ENCODE results near the gene SRRT. TPM values are rescaled to one million over a fixed set of nuclear protein-coding genes. Genes with fewer than 3 reads are reported as not detected.

Gene SRRT
- total and polyA plus RNA-seq, 2 donors (not counting 3 experiments of a cell fraction or from before 2014, with no cell fraction given), result 58.6 to 199 TPM

DNA sequence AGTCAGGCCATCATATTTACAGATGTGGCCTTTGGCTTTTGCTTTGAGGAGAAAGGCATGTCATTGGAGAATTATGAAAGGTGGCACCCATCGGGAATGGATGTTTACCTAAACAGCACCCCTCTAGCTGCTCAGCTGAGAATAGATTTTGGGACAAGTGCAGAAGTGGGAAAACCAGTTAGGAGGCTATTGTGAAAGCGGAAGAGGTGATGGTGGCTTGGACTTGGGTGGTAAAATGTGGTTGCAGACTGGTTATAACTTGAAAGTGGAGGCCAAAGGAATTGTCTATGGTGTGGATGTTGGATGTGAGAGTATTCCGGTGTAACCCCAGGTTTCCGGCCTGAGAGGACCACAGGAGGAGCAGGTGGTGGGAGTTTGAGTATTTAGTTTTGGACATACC is 27.5 kb upstream of the SRRT start:
- H3K36me3 ChIP-seq (ENCODE audit: control insufficient read depth in 2 of 2, extremely low read depth in 1 of 2, insufficient read depth in 2 of 2, low read length in 2 of 2), result no peaks in the 10 kb centered on the region
- intact Hi-C loops (cut with micrococcal nuclease), result no loop called here
- no peak overlapping the region for H3K27ac ChIP-seq (ENCODE audit: insufficient read depth, low read depth, low read length)
- H3K4me3 ChIP-seq (replicated peaks in 1 of 3; ENCODE audit: insufficient read depth in 1 of 3, low read depth in 1 of 3, low read length in 3 of 3), result no peak overlapping the region
- FAIRE-seq, result no peak
- no peak overlapping the region for H3K9ac ChIP-seq (replicated peaks; ENCODE audit: extremely low read depth, insufficient read depth, low read length)
- dilution Hi-C loops (cut with MboI; ENCODE audit: extremely low pct_ligation_motif_present, low sequenced_read_pairs), result loop anchor here (25.0 kb wide), 1 partner anchor 135 kb away; the partner anchor contains the start of genes EPO and POP7
- no peaks in the 10 kb centered on the region for H3K9me1 ChIP-seq (replicated peaks; ENCODE audit: control insufficient read depth, extremely low read depth, insufficient read depth, low read length)
- no peaks in the 10 kb centered on the region for H3K27me3 ChIP-seq (ENCODE audit: control insufficient read depth in 2 of 2, insufficient read depth in 2 of 2, low read length in 2 of 2)
- no peak for TF ChIP-seq JUN (IDR thresholded peaks at IDR 0.05; ENCODE audit: borderline replicate concordance, insufficient read depth, insufficient read length, low read depth)
- no peak for TF ChIP-seq MYC (IDR thresholded peaks at IDR 0.05; ENCODE audit: low read depth, low read length)
- no peak for TF ChIP-seq POLR2A (IDR thresholded peaks at IDR 0.05; ENCODE audit: low read depth, low read length)
- no peak for TF ChIP-seq POLR2AphosphoS5 (IDR thresholded peaks at IDR 0.05; ENCODE audit: insufficient read depth, low read depth, low read length)
- TF ChIP-seq, protein P1, sequence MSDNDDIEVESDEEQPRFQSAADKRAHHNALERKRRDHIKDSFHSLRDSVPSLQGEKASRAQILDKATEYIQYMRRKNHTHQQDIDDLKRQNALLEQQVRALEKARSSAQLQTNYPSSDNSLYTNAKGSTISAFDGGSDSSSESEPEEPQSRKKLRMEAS (IDR thresholded peaks at IDR 0.05; ENCODE audit: insufficient read depth, insufficient read length), result no peak
- TF ChIP-seq FOS (IDR thresholded peaks at IDR 0.05; ENCODE audit: borderline replicate concordance, insufficient read depth, low read length), result no peak
- TF ChIP-seq, protein P2, sequence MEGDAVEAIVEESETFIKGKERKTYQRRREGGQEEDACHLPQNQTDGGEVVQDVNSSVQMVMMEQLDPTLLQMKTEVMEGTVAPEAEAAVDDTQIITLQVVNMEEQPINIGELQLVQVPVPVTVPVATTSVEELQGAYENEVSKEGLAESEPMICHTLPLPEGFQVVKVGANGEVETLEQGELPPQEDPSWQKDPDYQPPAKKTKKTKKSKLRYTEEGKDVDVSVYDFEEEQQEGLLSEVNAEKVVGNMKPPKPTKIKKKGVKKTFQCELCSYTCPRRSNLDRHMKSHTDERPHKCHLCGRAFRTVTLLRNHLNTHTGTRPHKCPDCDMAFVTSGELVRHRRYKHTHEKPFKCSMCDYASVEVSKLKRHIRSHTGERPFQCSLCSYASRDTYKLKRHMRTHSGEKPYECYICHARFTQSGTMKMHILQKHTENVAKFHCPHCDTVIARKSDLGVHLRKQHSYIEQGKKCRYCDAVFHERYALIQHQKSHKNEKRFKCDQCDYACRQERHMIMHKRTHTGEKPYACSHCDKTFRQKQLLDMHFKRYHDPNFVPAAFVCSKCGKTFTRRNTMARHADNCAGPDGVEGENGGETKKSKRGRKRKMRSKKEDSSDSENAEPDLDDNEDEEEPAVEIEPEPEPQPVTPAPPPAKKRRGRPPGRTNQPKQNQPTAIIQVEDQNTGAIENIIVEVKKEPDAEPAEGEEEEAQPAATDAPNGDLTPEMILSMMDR (IDR thresholded peaks at IDR 0.05; ENCODE audit: extremely low read depth in 1 of 2, insufficient read depth in 1 of 2, low read depth in 1 of 2, low read length in 2 of 2), result no peak
- no peak for TF ChIP-seq GATA2 (IDR thresholded peaks at IDR 0.05; ENCODE audit: insufficient read depth, insufficient read length, low read depth, low read length)
- no peak for TF ChIP-seq EZH2 (IDR thresholded peaks at IDR 0.05; ENCODE audit: borderline replicate concordance, low read depth, low read length, severe bottlenecking)
- H3K9me3 ChIP-seq (replicated peaks; ENCODE audit: control insufficient read depth, insufficient read depth, low read length), result no peaks in the 10 kb centered on the region
- no TSS peak for BruUV-seq (replicated peaks)
- H2AFZ ChIP-seq (ENCODE audit: low read depth, low read length), result no peak overlapping the region
- no peaks in the 10 kb centered on the region for H4K20me1 ChIP-seq (replicated peaks; ENCODE audit: control insufficient read depth, extremely low read depth, insufficient read depth, low read length)
- CTCF ChIA-PET, result interaction anchor here (0.6 to 6.1 kb wide), 3 partner anchors 11 to 142 kb away, joined by 3 to 214 read pairs (median 17); partner anchors contain the start of gene POP7
- POLR2A ChIA-PET, result no interaction called here
- H3K79me2 ChIP-seq (ENCODE audit: control insufficient read depth, insufficient read depth, low read length), result no peaks in the 10 kb centered on the region
- H3K4me2 ChIP-seq (ENCODE audit: insufficient read depth, low read length), result no peak overlapping the region
- peaks cover 6% of the 10 kb centered on the region for H3K4me1 ChIP-seq (ENCODE audit: control insufficient read depth, extremely low read depth, insufficient read depth, low read length)
- DNase-seq (ENCODE audit: low read depth, low spot score), result no peak
